Heart left ventricle (tissue), 13 donors: ENCODE measurements around the gene MEX3A.

ENCODE experiments used
- CTCF ChIP-seq, 12 donors: fragments of 200-600 bp; sonication (generic) in 4 of 12; IDR thresholded peaks; one replicate each; pipeline versions ENCODE4 v1.5.0 to v1.8.0; 2018 to 2022; ENCODE audit warnings: antibody characterized with exemption in 12 of 12, mild to moderate bottlenecking in 5 of 12
- POLR2A ChIP-seq, 2 donors: fragments of 450-650 bp; IDR thresholded peaks; one replicate each; pipeline ENCODE4 v1.6.1; 2017; ENCODE audit warnings: antibody characterized with exemption in 2 of 2, mild to moderate bottlenecking in 2 of 2, moderate library complexity in 2 of 2
- donor health status: ischemic (EF 13 %, LVEDD 7.1; RV severe dilation, severe dysfunction).
- donor health status: DM: no; HTN: yes; CAD: no.
- donor health status: DM: no; HTN: no; CAD: no.
- donor health status: ischemic (EF 25% LVEDD 6.9; RV normal size, moderate dysfunction).
- donor health status: ischemic (EF 25% LVEDD 5.7; RV mildly dilated, moderate dysfunction).
- donor health status: ischemic (EF 35%, LVEDD 5.7; RV mildly dilated, moderate dysfunction).
- donor health status: nonischemic (EF 11% LVEDD 7.7; RV severe dilation, severe dysfunction).
- donor health status: DM: yes; HTN: yes; CAD: no.
- donor health status: PGD.
- donor health status: ischemic (EF 29% LVEDD 5.4; RV normal size, mild dysfunction).
- donor health status: nonischemic (EF 23%, LVEDD 6.1; RV moderate dilation, normal function).

- TF ChIP-seq CTCF (IDR thresholded peaks at IDR 0.05) (no peak), POLR2A (IDR thresholded peaks at IDR 0.05) (peak in 1 of 2 donors; percentile 33)
Observed at GRCh38 chr1:156082309-156083091, at the start of gene MEX3A.
